PFSK-1 (cell line): ENCODE results near the gene EML4.

Experiments
- FOXP2 ChIP-seq: optimal IDR thresholded peaks from 2 replicates; pipeline ENCODE3; 2011; ENCODE audit warnings: borderline replicate concordance, control low read depth, inconsistent platforms; ENCODE audit not compliant: insufficient read depth; ENCODE audit errors: extremely low read length, extremely low read depth
- POLR2AphosphoS5 ChIP-seq: IDR thresholded peaks from 2 replicates; pipeline ENCODE4 v1.6.1; 2012; ENCODE audit warnings: low read depth, mild to moderate bottlenecking, control low read depth, low read length, moderate library complexity
- SIN3A ChIP-seq: IDR thresholded peaks from 2 replicates; pipeline ENCODE4 v1.6.1; 2012; ENCODE audit warnings: mild to moderate bottlenecking, low read length, moderate library complexity, borderline replicate concordance; ENCODE audit not compliant: insufficient read depth
- TAF1 ChIP-seq: IDR thresholded peaks from 2 replicates; pipeline ENCODE4 v1.6.1; 2012; ENCODE audit warnings: low read length, control low read depth, borderline replicate concordance; ENCODE audit not compliant: insufficient read depth
- TF ChIP-seq, protein P1 (sequence below), 2 experiments: IDR thresholded peaks; 2 replicates each; pipeline versions ENCODE4 v1.6.1 to v1.8.0; 2011 to 2012; ENCODE audit warnings: low read depth in 2 of 2, low read length in 2 of 2, control low read depth in 1 of 2, inconsistent platforms in 1 of 2, mild to moderate bottlenecking in 1 of 2, moderate library complexity in 1 of 2; ENCODE audit not compliant: insufficient read depth in 1 of 2

EML4 gene

DNA sequence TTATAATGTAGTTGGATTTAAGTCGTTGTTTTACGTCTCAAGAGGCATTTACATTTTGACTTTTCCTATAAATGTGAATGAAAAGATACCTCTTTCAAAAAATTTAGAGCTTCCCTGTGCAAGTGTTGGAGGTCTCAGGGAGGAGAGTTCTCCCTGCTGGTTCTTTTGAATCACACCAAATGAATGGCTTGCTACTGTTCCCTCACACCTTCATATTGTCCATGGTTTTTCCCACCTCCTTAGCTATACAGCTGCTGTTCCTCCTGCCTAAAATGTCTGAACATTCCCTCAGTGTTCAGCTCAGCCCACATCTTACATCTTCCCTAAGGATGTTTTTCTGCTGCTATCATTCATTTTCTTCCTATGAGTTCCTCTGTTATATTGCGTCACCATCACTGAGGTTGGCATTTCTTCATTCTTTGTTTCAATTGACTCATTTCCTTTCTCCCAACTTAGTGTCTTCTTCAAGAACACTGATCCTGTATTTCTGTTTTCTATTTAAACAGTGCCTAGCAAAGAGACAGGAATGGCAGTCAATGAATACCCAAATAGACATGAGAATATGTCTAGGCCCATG, 145.8 kb downstream of the EML4 start:
- no peak for TF ChIP-seq POLR2AphosphoS5
- no peak for TF ChIP-seq SIN3A
- TF ChIP-seq FOXP2 = no peak
- TF ChIP-seq TAF1 = no peak
- TF ChIP-seq, protein P1, sequence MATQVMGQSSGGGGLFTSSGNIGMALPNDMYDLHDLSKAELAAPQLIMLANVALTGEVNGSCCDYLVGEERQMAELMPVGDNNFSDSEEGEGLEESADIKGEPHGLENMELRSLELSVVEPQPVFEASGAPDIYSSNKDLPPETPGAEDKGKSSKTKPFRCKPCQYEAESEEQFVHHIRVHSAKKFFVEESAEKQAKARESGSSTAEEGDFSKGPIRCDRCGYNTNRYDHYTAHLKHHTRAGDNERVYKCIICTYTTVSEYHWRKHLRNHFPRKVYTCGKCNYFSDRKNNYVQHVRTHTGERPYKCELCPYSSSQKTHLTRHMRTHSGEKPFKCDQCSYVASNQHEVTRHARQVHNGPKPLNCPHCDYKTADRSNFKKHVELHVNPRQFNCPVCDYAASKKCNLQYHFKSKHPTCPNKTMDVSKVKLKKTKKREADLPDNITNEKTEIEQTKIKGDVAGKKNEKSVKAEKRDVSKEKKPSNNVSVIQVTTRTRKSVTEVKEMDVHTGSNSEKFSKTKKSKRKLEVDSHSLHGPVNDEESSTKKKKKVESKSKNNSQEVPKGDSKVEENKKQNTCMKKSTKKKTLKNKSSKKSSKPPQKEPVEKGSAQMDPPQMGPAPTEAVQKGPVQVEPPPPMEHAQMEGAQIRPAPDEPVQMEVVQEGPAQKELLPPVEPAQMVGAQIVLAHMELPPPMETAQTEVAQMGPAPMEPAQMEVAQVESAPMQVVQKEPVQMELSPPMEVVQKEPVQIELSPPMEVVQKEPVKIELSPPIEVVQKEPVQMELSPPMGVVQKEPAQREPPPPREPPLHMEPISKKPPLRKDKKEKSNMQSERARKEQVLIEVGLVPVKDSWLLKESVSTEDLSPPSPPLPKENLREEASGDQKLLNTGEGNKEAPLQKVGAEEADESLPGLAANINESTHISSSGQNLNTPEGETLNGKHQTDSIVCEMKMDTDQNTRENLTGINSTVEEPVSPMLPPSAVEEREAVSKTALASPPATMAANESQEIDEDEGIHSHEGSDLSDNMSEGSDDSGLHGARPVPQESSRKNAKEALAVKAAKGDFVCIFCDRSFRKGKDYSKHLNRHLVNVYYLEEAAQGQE (IDR thresholded peaks at IDR 0.05; ENCODE audit: insufficient read depth in 1 of 2, low read depth in 2 of 2, low read length in 2 of 2) = no peak

DNA sequence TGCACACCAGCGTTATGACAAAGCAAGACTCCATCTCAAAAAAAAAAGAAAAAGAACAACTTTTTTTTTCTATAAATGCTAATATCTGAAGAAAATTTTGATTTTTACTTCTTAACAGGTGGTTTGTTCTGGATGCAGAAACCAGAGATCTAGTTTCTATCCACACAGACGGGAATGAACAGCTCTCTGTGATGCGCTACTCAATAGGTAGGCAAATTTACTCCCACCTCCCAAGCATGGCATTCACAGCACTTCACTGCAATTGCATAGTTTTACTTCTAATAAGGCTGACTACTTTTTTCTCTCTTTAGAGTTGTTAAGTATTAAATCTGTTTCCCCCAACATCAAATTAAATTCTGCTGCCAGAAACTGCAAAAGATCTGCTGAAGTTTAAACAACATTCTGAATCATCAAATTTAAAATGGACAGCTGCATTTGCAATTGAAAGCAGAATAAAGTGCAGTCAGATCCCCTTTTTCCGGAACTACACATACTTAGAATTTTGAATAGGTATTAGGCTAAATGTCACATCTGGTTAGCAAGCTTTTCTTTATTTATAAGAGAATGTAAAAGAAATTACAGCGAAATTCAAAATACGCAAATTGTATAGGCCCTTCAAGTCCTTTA, 146.8 kb downstream of the EML4 start:
- TF ChIP-seq FOXP2 = no peak
- TF ChIP-seq, protein P1 (IDR thresholded peaks at IDR 0.05; ENCODE audit: insufficient read depth in 1 of 2, low read depth in 2 of 2, low read length in 2 of 2) = no peak
- no peak for TF ChIP-seq TAF1
- no peak for TF ChIP-seq POLR2AphosphoS5
- no peak for TF ChIP-seq SIN3A

DNA sequence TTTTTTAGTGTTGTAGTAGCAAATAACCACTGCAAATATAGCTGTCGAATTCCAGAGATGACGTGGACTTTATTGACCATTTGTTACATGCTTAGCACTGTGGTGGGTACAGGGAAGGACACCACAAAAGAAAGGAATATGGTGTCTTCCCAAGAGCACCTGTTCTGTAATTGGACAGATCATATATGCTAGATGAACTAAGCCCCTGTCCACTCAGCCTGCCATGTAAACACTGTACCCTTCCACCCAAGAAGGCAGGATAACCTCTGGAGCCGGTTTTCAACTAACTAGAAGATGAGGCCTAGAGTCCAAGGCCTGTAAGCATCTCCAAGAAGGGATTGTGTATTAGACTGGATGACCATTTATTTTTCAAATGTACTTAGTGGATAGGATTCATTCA, 147.8 kb downstream of the EML4 start:
- TF ChIP-seq, protein P1 (IDR thresholded peaks at IDR 0.05; ENCODE audit: insufficient read depth in 1 of 2, low read depth in 2 of 2, low read length in 2 of 2) = no peak
- no peak for TF ChIP-seq POLR2AphosphoS5

DNA sequence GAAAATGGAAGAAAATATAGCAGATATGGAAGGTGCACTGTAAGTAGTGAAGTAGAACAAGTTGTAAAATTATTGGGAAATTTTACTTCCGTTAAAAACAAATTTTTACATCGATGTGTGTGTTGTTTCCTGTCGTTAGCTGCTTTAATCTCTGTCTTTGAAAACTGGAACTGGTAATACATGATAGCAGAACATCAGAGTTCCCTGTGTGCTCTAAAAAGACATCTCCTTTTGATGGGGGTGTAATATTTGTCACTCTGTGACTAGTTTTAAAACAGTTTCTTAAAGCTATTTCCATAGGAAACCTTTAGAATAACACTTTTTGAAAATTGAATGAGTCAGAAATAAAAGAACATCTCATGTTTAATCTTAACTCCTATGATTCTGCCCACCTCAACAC, 148.3 kb downstream of the EML4 start:
- TF ChIP-seq POLR2AphosphoS5 (no peak), TAF1 (no peak), SIN3A (no peak), FOXP2 (no peak)
- TF ChIP-seq, protein P1 (IDR thresholded peaks at IDR 0.05; ENCODE audit: insufficient read depth in 1 of 2, low read depth in 2 of 2, low read length in 2 of 2) = no peak

DNA sequence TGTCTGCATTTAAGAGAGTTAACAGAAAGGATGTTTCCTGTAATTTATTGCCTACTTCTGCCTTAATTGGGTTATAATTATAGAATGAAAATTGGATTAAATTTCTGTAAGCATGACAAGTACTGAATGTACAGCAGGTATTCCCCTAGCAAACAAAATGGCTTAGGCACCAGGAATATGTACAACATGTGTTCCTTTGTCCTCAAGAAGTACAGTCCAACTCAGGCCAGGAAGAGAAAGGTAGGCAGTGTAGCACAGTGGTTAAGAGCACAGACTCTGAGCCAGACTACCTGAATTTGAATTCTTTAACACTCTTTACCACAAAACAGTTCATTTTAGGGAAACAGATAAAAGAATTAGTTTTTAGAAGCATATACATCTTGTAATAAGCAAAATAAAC, 148.8 kb downstream of the EML4 start:
- TF ChIP-seq, protein P1 (IDR thresholded peaks at IDR 0.05; ENCODE audit: insufficient read depth in 1 of 2, low read depth in 2 of 2, low read length in 2 of 2) = no peak
- TF ChIP-seq POLR2AphosphoS5 (no peak), FOXP2 (no peak), SIN3A (no peak), TAF1 (no peak)
